Left lung (tissue), 14 donors: ENCODE data around the gene SSC5D. TPM values are rescaled to one million over a fixed set of nuclear protein-coding genes. Genes with fewer than 3 reads are reported as not detected.

Experiments used
- ATAC-seq: fragments of 200-7000 bp; cut with Tn5 transposase; one replicate; pipeline ENCODE4 v1.9.1; 2020; ENCODE audit warnings: moderate library complexity
- DNase-seq, 4 donors: peaks; one replicate each; pipeline ENCODE4 v3.0.0-alpha.2; 2013 to 2020
- H3K27ac ChIP-seq, 2 donors: fragments of 200-600 bp; sonication (generic) in 1 of 2; one replicate each; pipeline versions ENCODE4 v1.5.0 to v1.8.0; 2020 to 2021
- H3K27me3 ChIP-seq, 2 donors: fragments of 200-600 bp; sonication (generic) in 1 of 2; one replicate each; pipeline versions ENCODE4 v1.5.0 to v1.8.0; 2020 to 2021
- H3K36me3 ChIP-seq, 2 donors: fragments of 200-600 bp; sonication (generic) in 1 of 2; one replicate each; pipeline versions ENCODE4 v1.5.0 to v1.8.0; 2020 to 2021
- H3K4me1 ChIP-seq, 2 donors: fragments of 200-600 bp; one replicate each; pipeline ENCODE4 v1.8.0; 2021
- H3K4me3 ChIP-seq, 2 donors: fragments of 200-600 bp; sonication (generic) in 1 of 2; one replicate each; pipeline versions ENCODE4 v1.5.0 to v1.8.0; 2020 to 2021; ENCODE audit warnings: mild to moderate bottlenecking in 1 of 2
- H3K9me3 ChIP-seq, 2 donors: fragments of 200-600 bp; sonication (generic) in 1 of 2; one replicate each; pipeline versions ENCODE4 v1.5.0 to v1.8.0; 2020 to 2021
- intact Hi-C, 2 donors: fragments of 100-400 bp; cut with DNase I; formaldehyde crosslinking; loops; one replicate each; pipeline versions ENCODE4 v1.11.2 to v1.14.2; 2022
- long read RNA-seq, 12 donors: library from polyadenylated mRNA in 2 of 12; unstranded in 2 of 12; transcript quantifications; one replicate each; pipeline ENCODE4 v2.0.0 and lab custom pipeline, GENCODE V29; 2019 to 2026
- polyA plus RNA-seq, 6 donors: library from polyadenylated mRNA; unstranded; fragments of 120-200 nt; gene quantifications; one replicate each; pipeline ENCODE4 v1.2.1, GENCODE V29; 2013; ENCODE audit not compliant: insufficient read length in 6 of 6
- total RNA-seq, 2 donors: library from RNA; stranded (reverse); fragmentation: NEBNext Ultra II Directional; extraction: Animal tissue kit (Norgen Biotek cat#: 25700); gene quantifications; one replicate each; pipeline ENCODE4 v1.2.1, GENCODE V29; 2021
- TF ChIP-seq, protein P1 (sequence below), 2 donors: fragments of 200-600 bp; sonication (generic) in 1 of 2; IDR thresholded peaks; one replicate each; pipeline versions ENCODE4 v1.5.0 to v1.8.0; 2021; ENCODE audit warnings: antibody characterized with exemption in 2 of 2
- donor health status: DM: no; HTN: yes; CAD: no.
- donor health status: DM: no; HTN: no; CAD: no.

The SSC5D gene
- total RNA-seq (10 to 100 TPM in 1 of 2 donors, 1 to 10 TPM in 1; 5.3 to 45.9 TPM), polyA plus RNA-seq (10 to 100 TPM in 1 of 6 donors, 1 to 10 TPM in 5; 4.1 to 12.7 (median 8.0) TPM)
- long read RNA-seq, donor 1: 0 reads
- long read RNA-seq, donor 2, partial matches to known transcripts: 5 of 5 reads
- long read RNA-seq, donor 2, other reads (novel, unspliced or antisense): 0 of 5 reads
- long read RNA-seq, donor 3: 0 reads
- long read RNA-seq, donor 4, partial matches to known transcripts: 2 of 3 reads
- long read RNA-seq, donor 4, other reads (novel, unspliced or antisense): 1 of 3 reads
- long read RNA-seq, donor 5: 0 reads
- long read RNA-seq, donor 6: 0 reads
- long read RNA-seq, donor 7: 0 reads
- long read RNA-seq, donor 8, full-length matches to known transcripts: 1 of 1 reads
- long read RNA-seq, donor 8, partial matches to known transcripts: 0 of 1 reads
- long read RNA-seq, donor 8, other reads (novel, unspliced or antisense): 0 of 1 reads
- long read RNA-seq, donor 9: 0 reads
- long read RNA-seq, donor 10: 0 reads
- long read RNA-seq, donor 11: 0 reads
- long read RNA-seq, donor 12, full-length matches to known transcripts: 1 of 1 reads
- long read RNA-seq, donor 12, partial matches to known transcripts: 0 of 1 reads
- long read RNA-seq, donor 12, other reads (novel, unspliced or antisense): 0 of 1 reads

GRCh38 chr19:55487924-55488687 lies at the start of gene SSC5D:
SSC5D (plus strand) TSS chr19:55488436; CDS start chr19:55488590, 154 bp downstream.
- Histone ChIP-seq H3K4me3 (no peak within 1 kb of the TSS), H3K4me1 (peaks cover 16 to 30% of the 10 kb centered on the region in 2 donors), H3K27ac (peak within 1 kb of the TSS; percentile 34 to 90), H3K9me3 (no peaks in the 10 kb centered on the region), H3K36me3 (peaks cover 0 to 10% of the 10 kb centered on the region in 2 donors), H3K27me3 (peaks cover 0 to 62% of the 10 kb centered on the region in 2 donors)
- intact Hi-C loops: no loop called here
- TF ChIP-seq, protein P1, sequence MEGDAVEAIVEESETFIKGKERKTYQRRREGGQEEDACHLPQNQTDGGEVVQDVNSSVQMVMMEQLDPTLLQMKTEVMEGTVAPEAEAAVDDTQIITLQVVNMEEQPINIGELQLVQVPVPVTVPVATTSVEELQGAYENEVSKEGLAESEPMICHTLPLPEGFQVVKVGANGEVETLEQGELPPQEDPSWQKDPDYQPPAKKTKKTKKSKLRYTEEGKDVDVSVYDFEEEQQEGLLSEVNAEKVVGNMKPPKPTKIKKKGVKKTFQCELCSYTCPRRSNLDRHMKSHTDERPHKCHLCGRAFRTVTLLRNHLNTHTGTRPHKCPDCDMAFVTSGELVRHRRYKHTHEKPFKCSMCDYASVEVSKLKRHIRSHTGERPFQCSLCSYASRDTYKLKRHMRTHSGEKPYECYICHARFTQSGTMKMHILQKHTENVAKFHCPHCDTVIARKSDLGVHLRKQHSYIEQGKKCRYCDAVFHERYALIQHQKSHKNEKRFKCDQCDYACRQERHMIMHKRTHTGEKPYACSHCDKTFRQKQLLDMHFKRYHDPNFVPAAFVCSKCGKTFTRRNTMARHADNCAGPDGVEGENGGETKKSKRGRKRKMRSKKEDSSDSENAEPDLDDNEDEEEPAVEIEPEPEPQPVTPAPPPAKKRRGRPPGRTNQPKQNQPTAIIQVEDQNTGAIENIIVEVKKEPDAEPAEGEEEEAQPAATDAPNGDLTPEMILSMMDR (IDR thresholded peaks at IDR 0.05): no peak
- peak; percentile 11 for ATAC-seq
- peak in 3 of 4 donors; percentile 58 to 73 (median 67) for DNase-seq

- Histone ChIP-seq H3K27me3 (peaks cover 47 to 84% of the 10 kb centered on the region in 2 donors), H3K36me3 (no peaks in the 10 kb centered on the region), H3K27ac (no peak overlapping the region), H3K4me1 (peaks cover 0 to 13% of the 10 kb centered on the region in 2 donors), H3K4me3 (no peak overlapping the region), H3K9me3 (no peaks in the 10 kb centered on the region)
- DNase-seq (no peak), ATAC-seq (no peak)
- intact Hi-C loops: no loop called here
- TF ChIP-seq, protein P1 (IDR thresholded peaks at IDR 0.05): no peak
Observed at GRCh38 chr19:55439052-55439451, 49.2 kb upstream of the SSC5D start.

- peaks cover 0 to 13% of the 10 kb centered on the region in 2 donors for H3K4me1 ChIP-seq
- H3K36me3 ChIP-seq: no peaks in the 10 kb centered on the region
- H3K9me3 ChIP-seq: no peaks in the 10 kb centered on the region
- H3K4me3 ChIP-seq: no peak overlapping the region
- DNase-seq: no peak
- H3K27ac ChIP-seq: no peak overlapping the region
- intact Hi-C loops: no loop called here
- H3K27me3 ChIP-seq: peaks cover 60 to 99% of the 10 kb centered on the region in 2 donors
- ATAC-seq: no peak
- TF ChIP-seq, protein P1 (IDR thresholded peaks at IDR 0.05): no peak
Observed at GRCh38 chr19:55440411-55441105, 47.7 kb upstream of the SSC5D start.

DNA sequence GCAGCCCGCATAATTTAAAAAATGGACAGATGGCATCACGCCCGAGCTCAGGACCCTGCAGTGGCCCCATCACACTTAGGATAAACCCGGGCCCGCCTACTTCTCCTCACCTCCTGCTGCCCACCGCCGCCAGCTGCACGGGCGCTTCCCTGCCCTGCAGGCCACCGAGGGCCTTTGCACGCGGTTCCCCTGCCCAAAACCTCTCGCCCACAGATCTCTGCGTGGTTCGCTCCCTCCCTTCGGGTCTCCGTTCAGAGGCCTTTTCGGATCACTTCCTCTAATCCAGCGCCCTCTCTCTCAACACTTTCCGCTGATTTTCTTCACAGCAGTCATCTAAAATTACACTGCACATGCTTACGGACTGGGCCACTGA lies 46.9 kb upstream of the SSC5D start:
- Histone ChIP-seq H3K27ac (no peak overlapping the region), H3K36me3 (no peaks in the 10 kb centered on the region), H3K9me3 (no peaks in the 10 kb centered on the region), H3K4me1 (peaks cover 0 to 13% of the 10 kb centered on the region in 2 donors), H3K4me3 (no peak overlapping the region), H3K27me3 (peaks cover 60 to 100% of the 10 kb centered on the region in 2 donors)
- DNase-seq (no peak), ATAC-seq (no peak)
- TF ChIP-seq, protein P1 (IDR thresholded peaks at IDR 0.05): no peak
- intact Hi-C loops: no loop called here
